HEK293 (cell line): ENCODE data around the gene PPM1E.
"Not testable (repeated sequence)": the region's sequence is repeated elsewhere in the genome, so short reads cannot be mapped to it uniquely, and the experiment has no call there.

ENCODE experiments used
- CTCF ChIA-PET: fragments of 350-600 bp; formaldehyde crosslinking; extraction: SDS; loops from one replicate; lab custom pipeline; 2021; ENCODE audit warnings: antibody characterized with exemption; lab: Yijun Ruan, JAX
- POLR2A ChIA-PET: fragments of 300-600 bp; formaldehyde crosslinking; extraction: SDS; loops from one replicate; lab custom pipeline; 2020; ENCODE audit warnings: antibody characterized with exemption, inconsistent platforms; lab: Yijun Ruan, JAX
- H3K27ac ChIP-seq: fragments of 200-500 bp; sonication (Bioruptor generic); 2 replicates; pipeline ENCODE4 v1.5.1; 2014; ENCODE audit warnings: low read depth, low read length, control low read depth, inconsistent platforms; ENCODE audit errors: extremely low read depth
- H3K36me3 ChIP-seq, 2 experiments: fragments of 200-500 bp in 1 of 2; sonication (Bioruptor generic) in 1 of 2; 1 replicate in 1 of 2; 2 replicates in 1 of 2; pipeline ENCODE4 v1.5.1; 2014 to 2017; ENCODE audit warnings: inconsistent platforms in 2 of 2, low read length in 2 of 2; ENCODE audit not compliant: control insufficient read depth in 2 of 2, insufficient read depth in 1 of 2
- H3K4me1 ChIP-seq: fragments of 200-500 bp; sonication (Bioruptor generic); 2 replicates; pipeline ENCODE4 v1.5.1; 2014; ENCODE audit warnings: mild to moderate bottlenecking, low read length, inconsistent platforms; ENCODE audit not compliant: control insufficient read depth, insufficient read depth
- H3K4me3 ChIP-seq: 2 replicates; pipeline ENCODE4 v1.5.1; 2011; ENCODE audit warnings: low read depth, mild to moderate bottlenecking, control low read depth, low read length, moderate library complexity
- H3K9me3 ChIP-seq: fragments of 200-500 bp; sonication (Bioruptor generic); 2 replicates; pipeline ENCODE4 v1.5.1; 2014; ENCODE audit warnings: low read depth, low read length, inconsistent platforms; ENCODE audit not compliant: control insufficient read depth, insufficient read depth
- SETDB1 ChIP-seq: IDR thresholded peaks from one replicate; pipeline ENCODE4 v1.6.1; 2017; ENCODE audit warnings: mild to moderate bottlenecking, low read length, moderate library complexity, mixed read lengths; ENCODE audit not compliant: insufficient read length
- TRIM28 ChIP-seq: IDR thresholded peaks from 2 replicates; pipeline ENCODE4 v1.6.1; 2011; ENCODE audit warnings: low read length, control low read depth, borderline replicate concordance
- ZBTB8A ChIP-seq: fragments of 450-650 bp; formaldehyde crosslinking; IDR thresholded peaks from 2 replicates; pipeline ENCODE4 v1.5.1; 2016; ENCODE audit warnings: missing biosample characterization, missing genetic modification characterization
- ZNF112 ChIP-seq: fragments of 450-650 bp; formaldehyde crosslinking; IDR thresholded peaks from 2 replicates; pipeline ENCODE4 v1.5.0; 2017; ENCODE audit warnings: missing biosample characterization, missing genetic modification characterization
- ZNF146 ChIP-seq: fragments of 450-650 bp; formaldehyde crosslinking; IDR thresholded peaks from 2 replicates; pipeline ENCODE4 v1.5.1; 2016; ENCODE audit warnings: missing biosample characterization, missing genetic modification characterization
- ZNF202 ChIP-seq: fragments of 450-650 bp; formaldehyde crosslinking; IDR thresholded peaks from 2 replicates; pipeline ENCODE4 v1.5.1; 2016; ENCODE audit warnings: missing biosample characterization, missing genetic modification characterization, borderline replicate concordance
- ZNF404 ChIP-seq: fragments of 450-650 bp; formaldehyde crosslinking; IDR thresholded peaks from 2 replicates; pipeline ENCODE4 v1.5.1; 2017; ENCODE audit warnings: missing biosample characterization, missing genetic modification characterization
- ZNF664 ChIP-seq: fragments of 450-650 bp; formaldehyde crosslinking; IDR thresholded peaks from 2 replicates; pipeline ENCODE4 v1.5.1; 2016; ENCODE audit warnings: missing biosample characterization, missing genetic modification characterization
- TF ChIP-seq, protein P1 (sequence below): fragments of 450-650 bp; formaldehyde crosslinking; IDR thresholded peaks from 2 replicates; pipeline ENCODE4 v1.5.1; 2016; ENCODE audit warnings: missing biosample characterization, missing genetic modification characterization
- TF ChIP-seq, protein P2 (sequence below): fragments of 450-650 bp; formaldehyde crosslinking; IDR thresholded peaks from 2 replicates; pipeline ENCODE4 v1.5.1; 2016; ENCODE audit warnings: missing biosample characterization, missing genetic modification characterization

PPM1E gene

DNA sequence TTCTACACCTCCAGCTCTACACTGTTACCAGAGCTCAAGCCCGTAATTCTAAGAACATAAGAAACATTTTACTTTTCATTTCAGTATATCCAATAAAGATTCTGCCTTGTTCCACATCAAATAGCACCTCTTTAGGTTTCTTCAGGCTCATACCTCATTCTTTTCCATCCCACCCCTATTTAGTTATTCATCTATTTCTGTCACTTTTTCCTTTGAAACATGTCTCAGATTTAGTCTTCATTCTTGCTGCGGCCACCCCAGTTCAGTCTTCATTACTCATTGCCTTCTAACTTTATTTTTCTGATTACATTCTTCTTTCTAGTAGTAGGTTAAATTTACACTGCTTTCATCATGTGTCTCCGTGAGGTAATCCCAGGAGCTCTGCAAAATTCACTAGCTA, 33.5 kb downstream of the PPM1E start:
- H3K27ac ChIP-seq = no peak overlapping the region
- H3K4me1 ChIP-seq = no peaks in the 10 kb centered on the region
- ChIA-PET CTCF (no interaction called here), POLR2A (no interaction called here)
- H3K4me3 ChIP-seq = no peak overlapping the region
- H3K9me3 ChIP-seq = no peaks in the 10 kb centered on the region
- H3K36me3 ChIP-seq = no peaks in the 10 kb centered on the region
- TF ChIP-seq ZNF404 (no peak), ZNF112 (tag by site-specific recombination) (no peak)

DNA sequence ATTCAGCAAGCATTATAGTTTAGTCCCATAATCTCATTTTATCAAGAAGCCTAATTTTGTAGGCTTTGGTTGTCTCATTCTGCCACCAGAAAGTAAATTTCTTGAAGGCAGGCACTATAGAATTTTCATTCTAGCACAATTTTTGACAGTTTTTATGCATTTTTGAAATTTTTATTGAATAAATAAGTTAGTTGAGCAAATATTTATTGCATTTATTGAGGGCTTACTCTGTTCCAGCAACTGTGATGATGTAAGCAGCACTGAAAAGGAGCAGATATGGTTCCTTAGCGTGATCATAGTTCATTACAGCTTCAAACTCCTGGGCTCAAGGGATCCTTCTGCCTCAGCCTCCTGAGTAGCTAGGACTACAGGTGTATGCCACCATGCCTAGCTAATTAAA, 34.2 kb downstream of the PPM1E start:
- no peaks in the 10 kb centered on the region for H3K4me1 ChIP-seq
- POLR2A ChIA-PET = no interaction called here
- CTCF ChIA-PET = interaction anchor here (0.6 to 0.7 kb wide), 2 partner anchors 12 to 145 kb away, joined by 4 read pairs; no protein-coding TSS in a partner anchor
- TF ChIP-seq ZNF664 (peak; percentile 95), ZBTB8A (tag by site-specific recombination) (no peak)
- no peak overlapping the region for H3K4me3 ChIP-seq
- H3K36me3 ChIP-seq = no peaks in the 10 kb centered on the region; a peak in 1 of 3 replicates
- H3K27ac ChIP-seq = no peak overlapping the region
- no peaks in the 10 kb centered on the region for H3K9me3 ChIP-seq

DNA sequence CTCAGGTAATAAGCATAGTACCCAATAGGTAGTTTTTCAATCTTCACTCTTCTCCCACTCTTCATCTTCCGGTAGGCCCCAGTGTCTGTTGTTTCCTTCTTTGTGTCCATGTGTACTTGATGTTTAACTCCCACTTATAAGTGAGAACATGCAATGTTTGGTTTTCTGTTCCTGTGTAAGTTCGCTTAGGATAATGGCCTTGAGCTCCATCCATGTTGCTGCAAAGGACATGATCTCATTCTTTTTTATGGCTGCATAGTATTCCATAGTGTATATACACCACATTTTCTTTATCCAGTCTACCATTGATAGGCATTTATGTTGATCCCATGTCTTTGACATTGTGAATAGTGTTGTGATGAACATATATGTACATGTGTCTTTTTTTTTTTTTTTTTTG, 38.9 kb downstream of the PPM1E start:
- H3K36me3 ChIP-seq = not testable (repeated sequence)
- CTCF ChIA-PET = interaction anchor here (0.7 kb wide), 1 partner anchor 122 kb away, joined by 6 read pairs; no protein-coding TSS in a partner anchor

DNA sequence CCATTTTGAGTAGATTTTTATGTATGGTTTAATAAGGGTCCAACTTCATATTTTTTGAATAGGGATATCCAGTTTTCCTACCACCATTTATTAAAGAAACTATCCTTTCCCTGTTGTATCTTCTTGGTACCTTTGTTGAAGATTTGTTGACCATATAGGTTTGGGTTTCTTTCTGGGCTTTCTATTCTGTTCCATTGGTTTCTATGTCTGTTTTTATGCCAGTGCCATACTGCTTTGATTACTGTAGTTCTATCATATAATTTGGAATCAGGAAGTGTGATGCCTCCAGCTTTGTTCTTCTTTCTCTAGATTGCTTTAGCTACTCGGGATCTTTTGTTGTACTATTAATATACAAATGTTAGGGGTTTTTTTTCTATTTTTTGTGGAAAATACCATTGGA, 46.5 kb downstream of the PPM1E start:
- TF ChIP-seq, protein P1, sequence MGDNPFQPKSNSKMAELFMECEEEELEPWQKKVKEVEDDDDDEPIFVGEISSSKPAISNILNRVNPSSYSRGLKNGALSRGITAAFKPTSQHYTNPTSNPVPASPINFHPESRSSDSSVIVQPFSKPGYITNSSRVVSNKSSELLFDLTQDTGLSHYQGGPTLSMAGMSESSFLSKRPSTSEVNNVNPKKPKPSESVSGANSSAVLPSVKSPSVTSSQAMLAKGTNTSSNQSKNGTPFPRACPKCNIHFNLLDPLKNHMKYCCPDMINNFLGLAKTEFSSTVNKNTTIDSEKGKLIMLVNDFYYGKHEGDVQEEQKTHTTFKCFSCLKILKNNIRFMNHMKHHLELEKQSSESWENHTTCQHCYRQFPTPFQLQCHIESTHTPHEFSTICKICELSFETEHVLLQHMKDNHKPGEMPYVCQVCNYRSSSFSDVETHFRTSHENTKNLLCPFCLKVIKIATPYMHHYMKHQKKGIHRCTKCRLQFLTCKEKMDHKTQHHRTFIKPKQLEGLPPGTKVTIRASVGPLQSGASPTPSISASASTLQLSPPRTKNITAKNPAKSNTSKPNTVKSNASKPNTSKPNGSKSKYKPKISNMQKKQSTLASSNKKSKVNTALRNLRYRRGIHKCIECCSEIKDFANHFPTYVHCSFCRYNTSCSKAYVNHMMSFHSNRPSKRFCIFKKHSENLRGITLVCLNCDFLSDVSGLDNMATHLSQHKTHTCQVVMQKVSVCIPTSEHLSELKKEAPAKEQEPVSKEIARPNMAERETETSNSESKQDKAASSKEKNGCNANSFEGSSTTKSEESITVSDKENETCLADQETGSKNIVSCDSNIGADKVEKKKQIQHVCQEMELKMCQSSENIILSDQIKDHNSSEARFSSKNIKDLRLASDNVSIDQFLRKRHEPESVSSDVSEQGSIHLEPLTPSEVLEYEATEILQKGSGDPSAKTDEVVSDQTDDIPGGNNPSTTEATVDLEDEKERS (tag by site-specific recombination) = peak; percentile 61; the same call in 1 of the 2 replicates
- TF ChIP-seq TRIM28 (no peak), SETDB1 (peak; percentile 54)
- TF ChIP-seq, protein P2, sequence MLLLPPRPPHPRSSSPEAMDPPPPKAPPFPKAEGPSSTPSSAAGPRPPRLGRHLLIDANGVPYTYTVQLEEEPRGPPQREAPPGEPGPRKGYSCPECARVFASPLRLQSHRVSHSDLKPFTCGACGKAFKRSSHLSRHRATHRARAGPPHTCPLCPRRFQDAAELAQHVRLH (tag by site-specific recombination) = peak; percentile 63; the same call in 1 of the 2 replicates
- no peaks in the 10 kb centered on the region for H3K9me3 ChIP-seq
- H3K4me3 ChIP-seq = no peak overlapping the region
- POLR2A ChIA-PET = no interaction called here
- H3K27ac ChIP-seq = no peak overlapping the region
- H3K4me1 ChIP-seq = no peaks in the 10 kb centered on the region
- no peaks in the 10 kb centered on the region; a peak in 1 of 3 replicates for H3K36me3 ChIP-seq
- CTCF ChIA-PET = interaction anchor here (0.6 kb wide), 1 partner anchor 12 kb away, joined by 4 read pairs; no protein-coding TSS in a partner anchor

More for the DNA sequence above, 38.9 kb downstream of the PPM1E start:
- H3K4me3 ChIP-seq, H3K9me3 ChIP-seq, H3K4me1 ChIP-seq, H3K27ac ChIP-seq, POLR2A ChIA-PET: not testable (repeated sequence)
- TF ChIP-seq ZNF202 (tag by site-specific recombination) (0 out of 2 replicates have a peak, but pooled peaks have one; percentile 14), ZNF146 (peak; percentile 99)
- TF ChIP-seq, protein P1 (tag by site-specific recombination) = 0 out of 2 replicates have a peak, but pooled peaks have one; percentile 70
- TF ChIP-seq, protein P2 (tag by site-specific recombination) = peak; percentile 66; the same call in 1 of the 2 replicates
